Upper lobe of left lung (tissue), 6 donors: ENCODE results near the gene MAML2. TPM values are rescaled to one million over a fixed set of nuclear protein-coding genes. Genes with fewer than 3 reads are reported as not detected.
A peak's percentile ranks its signal among the peaks of the same experiment; 100 is the strongest.

Source experiments
- ATAC-seq, 2 donors: fragments of 200-7000 bp; cut with Tn5 transposase; one replicate each; pipeline ENCODE4 v1.9.1; 2022; ENCODE audit warnings: mild to moderate bottlenecking in 2 of 2, moderate library complexity in 2 of 2; ENCODE audit not compliant: low FRiP score in 2 of 2
- DNase-seq, 2 donors: peaks; one replicate each; pipeline ENCODE4 v3.0.0-alpha.2; 2019 to 2020
- H3K27ac ChIP-seq, 4 donors: fragments of 200-600 bp; sonication (generic); one replicate each; pipeline ENCODE4 v1.5.1; 2016 to 2019
- H3K27me3 ChIP-seq, 4 donors: fragments of 200-600 bp; sonication (generic); one replicate each; pipeline ENCODE4 v1.5.1; 2017 to 2019
- H3K36me3 ChIP-seq, 4 donors: fragments of 200-600 bp; sonication (generic); one replicate each; pipeline ENCODE4 v1.5.1; 2016 to 2019
- H3K4me1 ChIP-seq, 4 donors: fragments of 200-600 bp; sonication (generic); one replicate each; pipeline ENCODE4 v1.5.1; 2018 to 2019
- H3K4me3 ChIP-seq, 4 donors: fragments of 200-600 bp; sonication (generic); one replicate each; pipeline ENCODE4 v1.5.1; 2017 to 2019; ENCODE audit warnings: mild to moderate bottlenecking in 2 of 4, moderate library complexity in 1 of 4
- H3K9me3 ChIP-seq, 4 donors: fragments of 200-600 bp; sonication (generic); one replicate each; pipeline ENCODE4 v1.5.1; 2018 to 2019
- CTCF ChIP-seq, 6 experiments: fragments of 450-650 bp in 4 of 6; fragments of 200-600 bp in 2 of 6; sonication (generic) in 2 of 6; IDR thresholded peaks; one replicate each; pipeline ENCODE4 v1.5.1; 2016 to 2019; ENCODE audit warnings: antibody characterized with exemption in 6 of 6
- EP300 ChIP-seq, 4 donors: sonication (generic); formaldehyde crosslinking; IDR thresholded peaks; one replicate each; pipeline ENCODE4 v1.5.1; 2017; ENCODE audit warnings: antibody characterized with exemption in 4 of 4, control low read depth in 2 of 4
- POLR2A ChIP-seq, 4 donors: fragments of 450-650 bp; IDR thresholded peaks; one replicate each; pipeline ENCODE4 v1.5.1; 2016 to 2017; ENCODE audit warnings: antibody characterized with exemption in 4 of 4, mild to moderate bottlenecking in 2 of 4
- POLR2AphosphoS5 ChIP-seq, 2 donors: sonication (generic); formaldehyde crosslinking; IDR thresholded peaks; one replicate each; pipeline ENCODE4 v1.5.1; 2017; ENCODE audit warnings: antibody characterized with exemption in 2 of 2
- WGBS, 2 donors: methylation state at CpG; one replicate each; pipeline ENCODE4 v1.1.5; 2017 to 2018; 5-methylcytosine and 5-hydroxymethylcytosine counted together
- total RNA-seq, 6 donors: library from RNA; depleted of rRNA in 4 of 6; stranded (reverse); fragments of >200 nt in 4 of 6; gene quantifications; one replicate each; pipeline versions ENCODE4 v1.1.0 to v1.2.1, GENCODE V29; 2016 to 2021
- donor health status: DM: no; HTN: no; CAD: no; lungs with moderate emphysema.
- donor health status: DM: no; HTN: yes; CAD: no; lungs with severe emphysema.

MAML2 gene
- total RNA-seq, 6 donors from 2014 or later: 19.5 to 36.6 (median 26.3) TPM

DNA sequence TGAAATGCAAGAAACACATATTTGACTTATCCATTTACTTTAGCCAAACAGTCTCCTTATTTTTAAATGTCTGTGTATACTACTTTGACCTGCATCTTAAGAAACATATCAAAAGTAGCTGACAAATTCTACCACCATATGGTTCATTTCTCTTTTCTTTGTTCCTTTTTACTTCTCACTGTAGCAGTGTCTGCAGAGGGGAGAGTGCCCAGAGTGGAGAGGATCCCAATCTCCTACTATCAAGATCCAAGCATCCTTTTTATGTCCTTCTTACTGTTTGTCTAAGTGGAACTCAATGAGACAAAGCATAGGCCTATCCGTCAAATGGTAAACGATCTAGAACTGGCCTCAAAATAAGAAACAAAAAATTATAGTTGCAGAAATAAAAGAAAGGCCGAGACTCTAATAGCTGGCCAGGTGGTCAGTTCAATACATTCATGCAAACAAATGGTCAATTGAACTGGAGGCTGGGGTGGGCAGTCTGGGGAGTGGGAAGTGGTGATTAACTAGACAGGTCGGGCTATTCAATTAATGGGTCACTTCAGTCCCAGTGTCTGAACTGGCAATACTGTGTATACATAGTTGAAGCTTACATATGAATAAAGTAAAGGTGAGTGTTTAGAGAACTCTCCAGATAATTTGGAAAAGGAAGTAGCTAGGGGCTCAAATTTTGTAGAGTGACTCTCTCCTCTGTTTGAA is 149.1 kb downstream of the MAML2 start:
- Histone ChIP-seq H3K4me1 (peaks cover 28 to 39% (median 37%) of the 10 kb centered on the region in 4 donors), H3K4me3 (no peak overlapping the region), H3K27me3 (no peaks in the 10 kb centered on the region), H3K27ac (peak overlapping the region in 2 of 4 donors; percentile 11 to 35), H3K36me3 (no peaks in the 10 kb centered on the region), H3K9me3 (no peaks in the 10 kb centered on the region)
- TF ChIP-seq POLR2AphosphoS5 (IDR thresholded peaks at IDR 0.05): no peak
- no peak for TF ChIP-seq EP300 (IDR thresholded peaks at IDR 0.05)
- ATAC-seq: no peak
- 62 to 70% methylated on average over 4 of the region's 4 CpGs for WGBS, 2 donors
- DNase-seq: no peak

GRCh38 chr11:96191752-96192151 is 151.2 kb downstream of the MAML2 start:
- no peak for ATAC-seq
- no peak for TF ChIP-seq POLR2A (IDR thresholded peaks at IDR 0.05)
- TF ChIP-seq POLR2AphosphoS5 (IDR thresholded peaks at IDR 0.05): no peak
- no peak for TF ChIP-seq CTCF (IDR thresholded peaks at IDR 0.05)
- no peak for TF ChIP-seq EP300 (IDR thresholded peaks at IDR 0.05)

GRCh38 chr11:96189351-96189750 is 153.6 kb downstream of the MAML2 start:
- H3K27me3 ChIP-seq: no peaks in the 10 kb centered on the region
- H3K4me1 ChIP-seq: peaks cover 23 to 43% (median 29%) of the 10 kb centered on the region in 4 donors
- DNase-seq: no peak
- H3K36me3 ChIP-seq: no peaks in the 10 kb centered on the region
- H3K27ac ChIP-seq: no peak overlapping the region
- no peaks in the 10 kb centered on the region for H3K9me3 ChIP-seq
- H3K4me3 ChIP-seq: no peak overlapping the region
- no peak for TF ChIP-seq CTCF (IDR thresholded peaks at IDR 0.05)
- no peak for TF ChIP-seq POLR2AphosphoS5 (IDR thresholded peaks at IDR 0.05)
- TF ChIP-seq POLR2A (IDR thresholded peaks at IDR 0.05): no peak
- no peak for TF ChIP-seq EP300 (IDR thresholded peaks at IDR 0.05)
- 75 to 92% methylated on average over 1 of the region's 1 CpG for WGBS, 2 donors
- ATAC-seq: no peak

More at GRCh38 chr11:96191752-96192151, 151.2 kb downstream of the MAML2 start:
- no peaks in the 10 kb centered on the region for H3K27me3 ChIP-seq
- 89 to 95% methylated on average over 4 of the region's 4 CpGs for WGBS, 2 donors
- H3K4me1 ChIP-seq: peaks cover 34 to 47% (median 36%) of the 10 kb centered on the region in 4 donors
- no peak for DNase-seq
- H3K36me3 ChIP-seq: no peaks in the 10 kb centered on the region
- no peak overlapping the region for H3K4me3 ChIP-seq
- no peaks in the 10 kb centered on the region for H3K9me3 ChIP-seq
- H3K27ac ChIP-seq: no peak overlapping the region

DNA sequence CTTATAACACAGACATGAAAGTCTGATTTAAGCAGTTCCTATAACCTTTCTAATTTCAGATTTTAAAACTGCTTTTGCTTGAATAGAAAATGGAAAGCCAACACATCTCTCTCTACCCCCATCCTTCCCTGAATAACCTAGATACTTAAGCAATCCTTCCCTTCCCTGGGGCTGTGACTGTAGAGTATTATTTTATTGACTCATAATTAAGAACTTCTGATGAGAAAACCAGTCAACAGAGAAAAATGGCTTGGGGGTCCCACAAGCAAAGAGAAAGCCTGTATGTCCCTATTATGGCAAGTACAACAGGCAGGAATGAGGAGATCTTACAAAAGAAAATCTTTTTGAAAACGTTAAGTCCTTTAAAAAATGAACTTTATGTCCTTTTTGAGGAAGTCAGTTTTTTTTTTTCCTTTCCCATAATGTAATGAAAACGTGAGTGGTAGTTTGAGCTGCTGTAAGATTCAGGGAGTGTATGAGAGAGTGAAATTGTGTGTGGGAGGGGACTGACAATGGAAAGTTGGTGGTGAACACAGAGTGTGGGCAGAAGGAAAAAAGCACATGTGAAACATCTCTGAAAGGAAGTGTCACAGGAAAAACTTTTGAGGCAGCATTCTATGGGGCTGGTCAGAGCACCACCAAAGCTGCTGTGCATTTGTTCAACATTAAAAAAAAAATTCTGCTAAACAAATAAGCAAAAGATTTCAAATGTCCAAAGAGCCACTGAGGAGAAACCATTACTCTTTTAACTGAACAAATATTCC is 154.6 kb downstream of the MAML2 start:
- ATAC-seq: peak in 1 of 2 donors; percentile 81
- H3K27ac ChIP-seq: peak overlapping the region in 2 of 4 donors; percentile 0 to 24
- no peaks in the 10 kb centered on the region for H3K9me3 ChIP-seq
- WGBS, 2 donors: 12 to 19% methylated on average over 2 of the region's 2 CpGs
- no peak for DNase-seq
- no peak overlapping the region for H3K4me3 ChIP-seq
- peaks cover 14 to 34% (median 20%) of the 10 kb centered on the region in 4 donors for H3K4me1 ChIP-seq
- TF ChIP-seq CTCF (IDR thresholded peaks at IDR 0.05): no peak
- no peak for TF ChIP-seq POLR2A (IDR thresholded peaks at IDR 0.05)
- no peak for TF ChIP-seq EP300 (IDR thresholded peaks at IDR 0.05)
- no peak for TF ChIP-seq POLR2AphosphoS5 (IDR thresholded peaks at IDR 0.05)
- no peaks in the 10 kb centered on the region for H3K27me3 ChIP-seq
- no peaks in the 10 kb centered on the region for H3K36me3 ChIP-seq

- TF ChIP-seq EP300 (IDR thresholded peaks at IDR 0.05) (no peak), POLR2AphosphoS5 (IDR thresholded peaks at IDR 0.05) (no peak), POLR2A (IDR thresholded peaks at IDR 0.05) (no peak), CTCF (IDR thresholded peaks at IDR 0.05) (no peak)
- peaks cover 11 to 30% (median 18%) of the 10 kb centered on the region in 4 donors for H3K4me1 ChIP-seq
- WGBS, 2 donors: 83 to 87% methylated on average over 3 of the region's 3 CpGs
- no peak overlapping the region for H3K4me3 ChIP-seq
- H3K27me3 ChIP-seq: no peaks in the 10 kb centered on the region
- no peaks in the 10 kb centered on the region for H3K9me3 ChIP-seq
- no peaks in the 10 kb centered on the region for H3K36me3 ChIP-seq
- H3K27ac ChIP-seq: peak overlapping the region in 1 of 4 donors; percentile 24
- DNase-seq: no peak
- peak in 1 of 2 donors; percentile 72 for ATAC-seq
Measured at GRCh38 chr11:96187822-96188221, 155.2 kb downstream of the MAML2 start.
